22Rv1 (cell line): ENCODE data around the gene MAMDC2.

Experiments used
- CTCF ChIP-seq: fragments of 450-650 bp; IDR thresholded peaks from 2 replicates; pipeline ENCODE4 v1.5.1; 2017; ENCODE audit warnings: mild to moderate bottlenecking
- ZFX ChIP-seq: fragments of 450-650 bp; IDR thresholded peaks from 2 replicates; pipeline ENCODE4 v1.6.1; 2017; ENCODE audit warnings: antibody characterized with exemption, borderline replicate concordance

GRCh38 chr9:70073193-70073592, 29.5 kb downstream of the MAMDC2 start:
- TF ChIP-seq CTCF (no peak), ZFX (no peak)
